K562 (cell line): ENCODE data around the gene CYP51A1. TPM values are rescaled to one million over a fixed set of nuclear protein-coding genes. Genes with fewer than 3 reads are reported as not detected.

Source experiments
- polyA plus RNA-seq, 8 experiments: library from polyadenylated mRNA; depleted of rRNA in 4 of 8; stranded (reverse) in 5 of 8; unstranded in 3 of 8; fragments of >200 nt; fragmentation: Nextera tagmentation in 2 of 8; fragmentation: Illumina TruSeq in 1 of 8; extraction: Ambion mirVana in 2 of 8; extraction: Trizol in 1 of 8; gene quantifications; 2 replicates each; pipeline versions ENCODE4 v1.2.1 to v1.2.3, GENCODE V29; 2011 to 2014; ENCODE audit warnings: inconsistent platforms in 1 of 8, missing spikeins in 1 of 8
- total RNA-seq, 7 experiments: library from RNA; depleted of rRNA in 6 of 7; stranded (reverse); fragments of >200 nt in 6 of 7; fragmentation: Illumina TruSeq in 2 of 7; extraction: Trizol in 2 of 7; gene quantifications; 2 replicates each; pipeline versions ENCODE4 v1.2.1 to v1.2.3, GENCODE V29; 2011 to 2021; ENCODE audit warnings: low replicate concordance in 1 of 7

Gene CYP51A1
- total and polyA plus RNA-seq, 9 of the 15 experiments (the other 6 are each of a cell fraction or from before 2014, with no cell fraction given) = 35.4 to 151 (median 80.3) TPM

Other genes starting within 250 kb of the CYP51A1 start
- 37.6 and 47.1 TPM in 2 replicates for gene AKAP9, start 193.6 kb downstream of the CYP51A1 start, total RNA-seq (2014; rRNA removed)
- gene AKAP9, start 193.6 kb downstream of the CYP51A1 start, total RNA-seq (2014; rRNA removed; fragmentation: Illumina TruSeq; extraction: Trizol) = 77.8 and 86.2 TPM in 2 replicates
- gene AKAP9, start 193.6 kb downstream of the CYP51A1 start, total RNA-seq (2015; rRNA removed; fragmentation: Illumina TruSeq; extraction: Trizol) = 73.8 and 80.9 TPM in 2 replicates
- 35.0 and 40.1 TPM in 2 replicates for gene AKAP9, start 193.6 kb downstream of the CYP51A1 start, total RNA-seq (2021)
- 33.9 and 46.3 TPM in 2 replicates for gene AKAP9, start 193.6 kb downstream of the CYP51A1 start, polyA plus RNA-seq (2011; rRNA removed)
- 31.6 and 36.1 TPM in 2 replicates for gene AKAP9, start 193.6 kb downstream of the CYP51A1 start, polyA plus RNA-seq (2014; fragmentation: Illumina TruSeq; extraction: Trizol)
- 10 to 100 TPM; 25.5 to 49.4 TPM for gene AKAP9, start 193.6 kb downstream of the CYP51A1 start, polyA plus RNA-seq (2014; fragmentation: Nextera tagmentation; extraction: Ambion mirVana)
- 28.2 TPM in 2 replicates for gene AKAP9, start 193.6 kb downstream of the CYP51A1 start, polyA plus RNA-seq (2014; rRNA removed)
- gene LRRD1, start 44.7 kb upstream of the CYP51A1 start, total RNA-seq (2014; rRNA removed) = not detected in 2 replicates
- 0.15 TPM in 1 of 2 replicates, not detected in the other for gene LRRD1, start 44.7 kb upstream of the CYP51A1 start, total RNA-seq (2014; rRNA removed; fragmentation: Illumina TruSeq; extraction: Trizol)
- gene LRRD1, start 44.7 kb upstream of the CYP51A1 start, total RNA-seq (2015; rRNA removed; fragmentation: Illumina TruSeq; extraction: Trizol) = 0.07 TPM in 1 of 2 replicates, not detected in the other
- gene LRRD1, start 44.7 kb upstream of the CYP51A1 start, total RNA-seq (2021) = not detected in 2 replicates
- gene LRRD1, start 44.7 kb upstream of the CYP51A1 start, polyA plus RNA-seq (2011; rRNA removed) = not detected in 2 replicates
- not detected in 2 replicates for gene LRRD1, start 44.7 kb upstream of the CYP51A1 start, polyA plus RNA-seq (2014; fragmentation: Illumina TruSeq; extraction: Trizol)
- not detected for gene LRRD1, start 44.7 kb upstream of the CYP51A1 start, polyA plus RNA-seq (2014; fragmentation: Nextera tagmentation; extraction: Ambion mirVana)
- not detected in 2 replicates for gene LRRD1, start 44.7 kb upstream of the CYP51A1 start, polyA plus RNA-seq (2014; rRNA removed)
- 35.1 and 55.9 TPM in 2 replicates for gene KRIT1, start 111.4 kb upstream of the CYP51A1 start, total RNA-seq (2014; rRNA removed)
- gene KRIT1, start 111.4 kb upstream of the CYP51A1 start, total RNA-seq (2014; rRNA removed; fragmentation: Illumina TruSeq; extraction: Trizol) = 71.6 and 80.8 TPM in 2 replicates
- 58.3 and 68.1 TPM in 2 replicates for gene KRIT1, start 111.4 kb upstream of the CYP51A1 start, total RNA-seq (2015; rRNA removed; fragmentation: Illumina TruSeq; extraction: Trizol)
- 32.8 and 37.9 TPM in 2 replicates for gene KRIT1, start 111.4 kb upstream of the CYP51A1 start, total RNA-seq (2021)
- 65.8 and 81.4 TPM in 2 replicates for gene KRIT1, start 111.4 kb upstream of the CYP51A1 start, polyA plus RNA-seq (2011; rRNA removed)
- 67.4 and 69.1 TPM in 2 replicates for gene KRIT1, start 111.4 kb upstream of the CYP51A1 start, polyA plus RNA-seq (2014; fragmentation: Illumina TruSeq; extraction: Trizol)
- 10 to 100 TPM; 21.5 to 21.7 TPM for gene KRIT1, start 111.4 kb upstream of the CYP51A1 start, polyA plus RNA-seq (2014; fragmentation: Nextera tagmentation; extraction: Ambion mirVana)
- gene KRIT1, start 111.4 kb upstream of the CYP51A1 start, polyA plus RNA-seq (2014; rRNA removed) = 51.1 and 58.1 TPM in 2 replicates
- 8.7 and 12.9 TPM in 2 replicates for gene ANKIB1, start 111.5 kb upstream of the CYP51A1 start, total RNA-seq (2014; rRNA removed)
- gene ANKIB1, start 111.5 kb upstream of the CYP51A1 start, total RNA-seq (2014; rRNA removed; fragmentation: Illumina TruSeq; extraction: Trizol) = 21.6 and 26.5 TPM in 2 replicates
- gene ANKIB1, start 111.5 kb upstream of the CYP51A1 start, total RNA-seq (2015; rRNA removed; fragmentation: Illumina TruSeq; extraction: Trizol) = 18.8 and 19.0 TPM in 2 replicates
- 18.9 and 20.0 TPM in 2 replicates for gene ANKIB1, start 111.5 kb upstream of the CYP51A1 start, total RNA-seq (2021)
- 19.4 and 25.2 TPM in 2 replicates for gene ANKIB1, start 111.5 kb upstream of the CYP51A1 start, polyA plus RNA-seq (2011; rRNA removed)
- 11.9 and 16.1 TPM in 2 replicates for gene ANKIB1, start 111.5 kb upstream of the CYP51A1 start, polyA plus RNA-seq (2014; fragmentation: Illumina TruSeq; extraction: Trizol)
- 1 to 10 TPM; 5.9 to 7.4 TPM for gene ANKIB1, start 111.5 kb upstream of the CYP51A1 start, polyA plus RNA-seq (2014; fragmentation: Nextera tagmentation; extraction: Ambion mirVana)
- 10.0 and 11.6 TPM in 2 replicates for gene ANKIB1, start 111.5 kb upstream of the CYP51A1 start, polyA plus RNA-seq (2014; rRNA removed)